Measurements from ENCODE around the gene ATP6V0A4.

The ATP6V0A4 gene

DNA sequence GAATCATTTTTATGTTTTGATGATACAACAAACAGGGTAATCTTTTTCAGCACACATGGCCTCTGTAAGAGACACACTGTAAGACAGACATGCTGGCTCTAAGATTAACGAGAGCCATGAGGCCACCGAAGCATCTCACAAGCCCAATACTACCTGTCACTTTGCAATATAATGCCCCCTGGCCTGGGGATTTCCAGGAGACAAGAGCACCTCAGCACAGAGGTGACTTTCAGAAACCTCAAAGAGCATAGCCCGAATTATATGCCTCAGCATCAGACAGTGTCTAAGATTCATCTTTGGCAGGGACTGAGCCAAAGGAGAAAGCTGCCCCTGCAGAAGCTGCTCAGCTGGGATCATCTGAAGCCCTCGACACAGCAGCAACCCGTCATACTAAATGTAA lies 44.4 kb downstream of the ATP6V0A4 start:
- TF ChIP-seq, protein P1, sequence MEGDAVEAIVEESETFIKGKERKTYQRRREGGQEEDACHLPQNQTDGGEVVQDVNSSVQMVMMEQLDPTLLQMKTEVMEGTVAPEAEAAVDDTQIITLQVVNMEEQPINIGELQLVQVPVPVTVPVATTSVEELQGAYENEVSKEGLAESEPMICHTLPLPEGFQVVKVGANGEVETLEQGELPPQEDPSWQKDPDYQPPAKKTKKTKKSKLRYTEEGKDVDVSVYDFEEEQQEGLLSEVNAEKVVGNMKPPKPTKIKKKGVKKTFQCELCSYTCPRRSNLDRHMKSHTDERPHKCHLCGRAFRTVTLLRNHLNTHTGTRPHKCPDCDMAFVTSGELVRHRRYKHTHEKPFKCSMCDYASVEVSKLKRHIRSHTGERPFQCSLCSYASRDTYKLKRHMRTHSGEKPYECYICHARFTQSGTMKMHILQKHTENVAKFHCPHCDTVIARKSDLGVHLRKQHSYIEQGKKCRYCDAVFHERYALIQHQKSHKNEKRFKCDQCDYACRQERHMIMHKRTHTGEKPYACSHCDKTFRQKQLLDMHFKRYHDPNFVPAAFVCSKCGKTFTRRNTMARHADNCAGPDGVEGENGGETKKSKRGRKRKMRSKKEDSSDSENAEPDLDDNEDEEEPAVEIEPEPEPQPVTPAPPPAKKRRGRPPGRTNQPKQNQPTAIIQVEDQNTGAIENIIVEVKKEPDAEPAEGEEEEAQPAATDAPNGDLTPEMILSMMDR (IDR thresholded peaks at IDR 0.05; ENCODE audit: low read length, missing control alignments), result no peak
- no peak overlapping the region for H3K4me3 ChIP-seq (replicated peaks; ENCODE audit: low read depth, low read length)
- no peak for DNase-seq (ENCODE audit: low read depth)

DNA sequence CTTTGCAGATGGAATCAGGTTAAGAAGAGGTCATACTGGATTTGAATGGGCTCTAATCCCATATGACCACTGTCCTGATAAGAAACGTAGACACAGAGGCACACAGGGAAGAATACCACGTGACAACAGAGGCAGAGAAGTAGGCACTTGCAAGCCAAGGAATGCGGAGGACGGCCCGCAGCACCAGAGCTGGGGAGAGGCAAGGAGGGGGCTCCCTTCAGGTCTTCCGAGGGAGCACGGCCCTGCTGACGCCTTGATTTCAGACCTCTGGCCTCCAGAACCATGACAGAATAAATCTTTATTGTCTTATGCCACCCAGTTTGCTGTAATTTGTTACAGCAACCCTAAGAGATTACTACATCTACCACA lies 44.9 kb downstream of the ATP6V0A4 start:
- H3K4me3 ChIP-seq (replicated peaks; ENCODE audit: low read depth, low read length), result no peak overlapping the region
- DNase-seq (ENCODE audit: low read depth), result no peak
- TF ChIP-seq, protein P1 (IDR thresholded peaks at IDR 0.05; ENCODE audit: low read length, missing control alignments), result no peak

DNA sequence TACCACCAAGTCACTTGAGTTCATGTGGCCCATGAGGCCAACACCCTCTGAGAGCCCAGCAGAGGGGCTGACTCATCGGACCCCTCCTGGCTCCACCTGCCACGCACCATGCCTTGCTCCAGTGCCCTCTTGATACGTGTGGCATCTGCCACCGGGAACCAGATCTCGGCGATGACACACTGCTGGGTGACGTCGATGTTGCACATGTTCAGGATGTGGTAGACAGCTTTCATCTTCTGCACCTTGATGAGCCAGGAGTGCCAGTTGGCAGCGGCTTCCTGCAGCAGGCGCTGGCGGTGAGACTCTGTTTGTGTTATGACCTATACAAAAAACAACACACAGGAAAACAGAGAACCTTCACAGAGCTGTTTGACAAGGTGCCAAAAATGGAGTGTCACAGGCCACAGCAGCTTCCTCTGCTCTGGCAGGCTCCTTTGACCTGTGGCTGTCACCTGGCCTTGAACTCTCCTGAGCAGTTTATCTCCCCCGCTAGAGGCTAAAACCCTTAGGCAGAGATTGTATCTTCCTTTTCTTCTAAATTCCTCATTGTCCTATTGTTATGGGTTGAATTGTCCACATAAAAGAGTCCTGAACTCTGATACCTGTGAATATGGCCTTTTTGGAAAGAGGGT lies 45.4 kb downstream of the ATP6V0A4 start:
- no peak overlapping the region for H3K4me3 ChIP-seq (replicated peaks; ENCODE audit: low read depth, low read length)
- TF ChIP-seq, protein P1 (IDR thresholded peaks at IDR 0.05; ENCODE audit: low read length, missing control alignments), result no peak
- no peak for DNase-seq (ENCODE audit: low read depth)

- TF ChIP-seq, protein P1 (IDR thresholded peaks at IDR 0.05; ENCODE audit: low read length, missing control alignments), result no peak
- DNase-seq (ENCODE audit: low read depth), result no peak
- no peak overlapping the region for H3K4me3 ChIP-seq (replicated peaks; ENCODE audit: low read depth, low read length)
These were observed 47.0 kb downstream of the ATP6V0A4 start for GRCh38 chr7:138750901-138751464.

- DNase-seq (ENCODE audit: low read depth), result no peak
- TF ChIP-seq, protein P1 (IDR thresholded peaks at IDR 0.05; ENCODE audit: low read length, missing control alignments), result no peak
- H3K4me3 ChIP-seq (replicated peaks; ENCODE audit: low read depth, low read length), result no peak overlapping the region
These were observed 47.5 kb downstream of the ATP6V0A4 start for GRCh38 chr7:138750473-138750872.

DNA sequence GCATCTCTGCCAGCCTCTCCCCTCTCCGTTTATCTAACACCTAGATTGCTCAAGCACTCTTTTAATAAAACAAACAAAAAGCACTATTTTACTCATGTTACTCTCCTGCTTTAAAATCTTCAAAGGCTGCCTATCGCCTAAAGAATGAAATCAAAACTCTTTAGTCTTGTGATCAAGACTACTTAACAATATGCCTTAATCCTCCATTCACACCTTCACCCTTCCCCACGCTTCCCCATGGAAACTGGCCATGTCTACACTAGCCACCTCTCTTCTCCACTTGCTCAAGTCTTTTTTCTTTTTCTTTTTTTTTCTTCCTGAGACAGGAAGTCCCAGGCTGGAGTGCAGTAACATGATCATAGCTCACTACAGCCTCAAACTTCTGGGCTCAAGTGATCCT lies 48.0 kb downstream of the ATP6V0A4 start:
- TF ChIP-seq, protein P1 (IDR thresholded peaks at IDR 0.05; ENCODE audit: low read length, missing control alignments), result no peak
- no peak for DNase-seq (ENCODE audit: low read depth)
- H3K4me3 ChIP-seq (replicated peaks; ENCODE audit: low read depth, low read length), result no peak overlapping the region

- TF ChIP-seq, protein P1 (IDR thresholded peaks at IDR 0.05; ENCODE audit: low read length, missing control alignments), result no peak
- no peak for DNase-seq (ENCODE audit: low read depth)
These were observed 49.3 kb downstream of the ATP6V0A4 start for GRCh38 chr7:138748666-138749065.

More at GRCh38 chr7:138748666-138749065, 49.3 kb downstream of the ATP6V0A4 start:
- no peak overlapping the region for H3K4me3 ChIP-seq (replicated peaks; ENCODE audit: low read depth, low read length)

Data from fibroblast of pulmonary artery (primary cell).